ENCODE results near the gene ATP1B4. TPM values are rescaled to one million over a fixed set of nuclear protein-coding genes. Genes with fewer than 3 reads are reported as not detected.

ATP1B4 gene
- total RNA-seq, 1 experiment from 2014 or later = not detected

- Histone ChIP-seq H3K27ac (ENCODE audit: insufficient read length, low read depth, low read length) (no peak overlapping the region), H2BK5ac (ENCODE audit: insufficient read length, low read length) (no peak overlapping the region), H3T11ph (ENCODE audit: low read length) (no peak overlapping the region), H2BK15ac (ENCODE audit: low read depth, low read length) (no peak overlapping the region), H4K91ac (ENCODE audit: insufficient read length, low read depth, low read length) (no peak overlapping the region), H3K9me3 (ENCODE audit: control insufficient read depth, low read depth, low read length) (peaks cover 30% of the 10 kb centered on the region), H2BK12ac (ENCODE audit: insufficient read length, low read depth, low read length) (no peak overlapping the region), H3K79me2 (ENCODE audit: insufficient read depth, low read length) (no peaks in the 10 kb centered on the region), H2AFZ (ENCODE audit: low read length) (no peak overlapping the region), H4K20me1 (ENCODE audit: control insufficient read depth, insufficient read depth, insufficient read length) (no peaks in the 10 kb centered on the region), H3K23ac (ENCODE audit: insufficient read length, low read depth, low read length) (no peak overlapping the region), H4K5ac (ENCODE audit: insufficient read length, low read depth, low read length) (no peak overlapping the region), H3K27me3 (ENCODE audit: insufficient read depth, low read length) (no peaks in the 10 kb centered on the region), H3K9ac (ENCODE audit: extremely low read depth, insufficient read length, low read length) (no peak overlapping the region), H2BK20ac (ENCODE audit: low read depth, low read length, poor library complexity, severe bottlenecking) (no peak overlapping the region), H3K23me2 (ENCODE audit: insufficient read length, low read depth, low read length, poor library complexity, severe bottlenecking) (no peaks in the 10 kb centered on the region), H3K4me2 (ENCODE audit: insufficient read depth, insufficient read length, low read length) (no peak overlapping the region), H3K18ac (ENCODE audit: insufficient read length, low read depth, low read length) (no peak overlapping the region), H3K4ac (ENCODE audit: low read depth, low read length) (no peak overlapping the region), H2BK120ac (ENCODE audit: low read depth, low read length, poor library complexity, severe bottlenecking) (no peak overlapping the region), H3K4me1 (ENCODE audit: insufficient read depth, low read length) (no peaks in the 10 kb centered on the region), H2AK5ac (ENCODE audit: insufficient read length, low read length) (no peak overlapping the region), H3K79me1 (ENCODE audit: insufficient read depth, low read depth, low read length, poor library complexity, severe bottlenecking) (no peaks in the 10 kb centered on the region), H3K56ac (ENCODE audit: insufficient read length, low read depth, low read length) (no peak overlapping the region), H3K14ac (ENCODE audit: insufficient read depth, low read length) (no peak overlapping the region), H4K8ac (replicated peaks; ENCODE audit: insufficient read length, low read depth, low read length) (no peak overlapping the region)
- Mint-ChIP-seq H3K27ac (no peak overlapping the region), H3K4me3 (no peak overlapping the region), H3K36me3 (ENCODE audit: insufficient read depth in 1 of 3, low read depth in 3 of 3) (peaks cover 12 to 15% (median 13%) of the 10 kb centered on the region in 3 experiments), H3K4me1 (peaks cover 16 to 17% of the 10 kb centered on the region in 2 experiments), H3K27me3 (ENCODE audit: low read depth) (peaks cover 3% of the 10 kb centered on the region), H3K9me3 (peaks cover 77 to 83% of the 10 kb centered on the region in 2 experiments)
- no CpG with 5 or more reads among the region's 2 CpGs for WGBS (ENCODE audit: extremely low coverage, insufficient read length, low lambda C conversion rate)
- no peak for DNase-seq
- TF ChIP-seq, protein P1, sequence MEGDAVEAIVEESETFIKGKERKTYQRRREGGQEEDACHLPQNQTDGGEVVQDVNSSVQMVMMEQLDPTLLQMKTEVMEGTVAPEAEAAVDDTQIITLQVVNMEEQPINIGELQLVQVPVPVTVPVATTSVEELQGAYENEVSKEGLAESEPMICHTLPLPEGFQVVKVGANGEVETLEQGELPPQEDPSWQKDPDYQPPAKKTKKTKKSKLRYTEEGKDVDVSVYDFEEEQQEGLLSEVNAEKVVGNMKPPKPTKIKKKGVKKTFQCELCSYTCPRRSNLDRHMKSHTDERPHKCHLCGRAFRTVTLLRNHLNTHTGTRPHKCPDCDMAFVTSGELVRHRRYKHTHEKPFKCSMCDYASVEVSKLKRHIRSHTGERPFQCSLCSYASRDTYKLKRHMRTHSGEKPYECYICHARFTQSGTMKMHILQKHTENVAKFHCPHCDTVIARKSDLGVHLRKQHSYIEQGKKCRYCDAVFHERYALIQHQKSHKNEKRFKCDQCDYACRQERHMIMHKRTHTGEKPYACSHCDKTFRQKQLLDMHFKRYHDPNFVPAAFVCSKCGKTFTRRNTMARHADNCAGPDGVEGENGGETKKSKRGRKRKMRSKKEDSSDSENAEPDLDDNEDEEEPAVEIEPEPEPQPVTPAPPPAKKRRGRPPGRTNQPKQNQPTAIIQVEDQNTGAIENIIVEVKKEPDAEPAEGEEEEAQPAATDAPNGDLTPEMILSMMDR (conservative IDR thresholded peaks at IDR 0.05) = no peak
These were observed 30.8 kb upstream of the ATP1B4 start for GRCh38 chrX:120331116-120331515.

Data from H9 (cell line).